IPS-20b (cell line): ENCODE results near the gene KDM5D.

Experiments
- H3K27ac ChIP-seq: one replicate; pipeline ENCODE4 v1.5.1; 2013; ENCODE audit warnings: low read length
- H3K27me3 ChIP-seq: 2 replicates; pipeline ENCODE4 v1.6.1; 2013; ENCODE audit warnings: mild to moderate bottlenecking, low read length, inconsistent platforms; ENCODE audit not compliant: insufficient read depth
- H3K36me3 ChIP-seq: 2 replicates; pipeline ENCODE4 v1.6.1; 2013; ENCODE audit warnings: low read depth, mild to moderate bottlenecking, inconsistent platforms, low read length, moderate library complexity; ENCODE audit not compliant: insufficient read depth
- H3K4me1 ChIP-seq: 2 replicates; pipeline ENCODE4 v1.6.1; 2013; ENCODE audit warnings: mild to moderate bottlenecking, control low read depth, inconsistent platforms, low read length, moderate library complexity; ENCODE audit not compliant: insufficient read depth
- H3K4me3 ChIP-seq: 2 replicates; pipeline ENCODE4 v1.5.1; 2013; ENCODE audit warnings: mild to moderate bottlenecking, low read length, inconsistent platforms
- H3K9ac ChIP-seq: 2 replicates; pipeline ENCODE4 v1.6.1; 2013; ENCODE audit warnings: low read depth, mild to moderate bottlenecking, inconsistent platforms, low read length, moderate library complexity
- H3K9me3 ChIP-seq: 2 replicates; pipeline ENCODE4 v1.6.1; 2013; ENCODE audit warnings: mild to moderate bottlenecking, low read depth, low read length, inconsistent platforms; ENCODE audit not compliant: insufficient read depth

KDM5D gene

GRCh38 chrY:19744381-19745378 lies at the start of gene KDM5D:
Gene KDM5D (minus strand): TSS chrY:19744726. CDS start chrY:19744534, 192 bp downstream.
- H3K4me3 ChIP-seq = peak within 1 kb of the TSS; percentile 82
- H3K9ac ChIP-seq = peak within 1 kb of the TSS; percentile 94
- H3K27ac ChIP-seq = peak within 1 kb of the TSS; percentile 45
- no peaks in the 10 kb centered on the region for H3K4me1 ChIP-seq
- no peaks in the 10 kb centered on the region for H3K9me3 ChIP-seq
- H3K36me3 ChIP-seq = peaks cover 35% of the 10 kb centered on the region
- no peaks in the 10 kb centered on the region for H3K27me3 ChIP-seq

- Histone ChIP-seq H3K27me3 (no peaks in the 10 kb centered on the region), H3K4me1 (no peaks in the 10 kb centered on the region), H3K4me3 (no peak overlapping the region), H3K9me3 (no peaks in the 10 kb centered on the region), H3K27ac (no peak overlapping the region), H3K36me3 (no peaks in the 10 kb centered on the region), H3K9ac (no peak overlapping the region)
These were observed 23.8 kb upstream of the KDM5D start for GRCh38 chrY:19768375-19768774.

GRCh38 chrY:19743331-19743730 lies 1.2 kb downstream of the KDM5D start:
- H3K4me3 ChIP-seq = peak overlapping the region; percentile 82

GRCh38 chrY:19742153-19742552 lies 2.4 kb downstream of the KDM5D start:
- Histone ChIP-seq H3K9ac (no peak overlapping the region), H3K27me3 (no peaks in the 10 kb centered on the region), H3K4me1 (no peaks in the 10 kb centered on the region), H3K9me3 (no peaks in the 10 kb centered on the region), H3K36me3 (peaks cover 56% of the 10 kb centered on the region), H3K27ac (no peak overlapping the region), H3K4me3 (no peak overlapping the region)

More at GRCh38 chrY:19743331-19743730, 1.2 kb downstream of the KDM5D start:
- no peaks in the 10 kb centered on the region for H3K9me3 ChIP-seq
- H3K4me1 ChIP-seq = no peaks in the 10 kb centered on the region
- H3K27ac ChIP-seq = no peak overlapping the region
- H3K27me3 ChIP-seq = no peaks in the 10 kb centered on the region
- peaks cover 47% of the 10 kb centered on the region for H3K36me3 ChIP-seq
- peak overlapping the region; percentile 94; the same call in 1 of the 2 replicates for H3K9ac ChIP-seq

- no peaks in the 10 kb centered on the region for H3K9me3 ChIP-seq
- H3K36me3 ChIP-seq = peaks cover 90% of the 10 kb centered on the region
- H3K9ac ChIP-seq = no peak overlapping the region
- H3K27me3 ChIP-seq = no peaks in the 10 kb centered on the region
- no peak overlapping the region for H3K4me3 ChIP-seq
- no peaks in the 10 kb centered on the region for H3K4me1 ChIP-seq
- no peak overlapping the region for H3K27ac ChIP-seq
These were observed 10.1 kb downstream of the KDM5D start for GRCh38 chrY:19734425-19734824.

- no peak overlapping the region for H3K9ac ChIP-seq
- H3K4me3 ChIP-seq = no peak overlapping the region
- peaks cover 89% of the 10 kb centered on the region for H3K36me3 ChIP-seq
- no peaks in the 10 kb centered on the region for H3K4me1 ChIP-seq
- no peaks in the 10 kb centered on the region for H3K27me3 ChIP-seq
- no peaks in the 10 kb centered on the region for H3K9me3 ChIP-seq
- no peak overlapping the region for H3K27ac ChIP-seq
These were observed 26.6 kb downstream of the KDM5D start for GRCh38 chrY:19717950-19718349.

GRCh38 chrY:19717146-19717545 lies 27.4 kb downstream of the KDM5D start:
- Histone ChIP-seq H3K27me3 (no peaks in the 10 kb centered on the region), H3K9ac (no peak overlapping the region), H3K36me3 (peaks cover 90% of the 10 kb centered on the region), H3K4me3 (no peak overlapping the region), H3K9me3 (no peaks in the 10 kb centered on the region), H3K27ac (no peak overlapping the region), H3K4me1 (no peaks in the 10 kb centered on the region)

- H3K27me3 ChIP-seq = no peaks in the 10 kb centered on the region
- no peaks in the 10 kb centered on the region for H3K4me1 ChIP-seq
- no peaks in the 10 kb centered on the region for H3K9me3 ChIP-seq
- H3K36me3 ChIP-seq = peaks cover 85% of the 10 kb centered on the region
- H3K9ac ChIP-seq = no peak overlapping the region
- no peak overlapping the region for H3K4me3 ChIP-seq
- H3K27ac ChIP-seq = no peak overlapping the region
These were observed 29.3 kb downstream of the KDM5D start for GRCh38 chrY:19715226-19715625.

GRCh38 chrY:19713430-19713829 lies 31.1 kb downstream of the KDM5D start:
- Histone ChIP-seq H3K27ac (no peak overlapping the region), H3K27me3 (no peaks in the 10 kb centered on the region), H3K9me3 (no peaks in the 10 kb centered on the region), H3K9ac (no peak overlapping the region), H3K4me3 (no peak overlapping the region), H3K36me3 (peaks cover 90% of the 10 kb centered on the region), H3K4me1 (no peaks in the 10 kb centered on the region)

GRCh38 chrY:19706273-19706672 lies 38.3 kb downstream of the KDM5D start:
- Histone ChIP-seq H3K27ac (no peak overlapping the region), H3K36me3 (peaks cover 96% of the 10 kb centered on the region), H3K4me1 (no peaks in the 10 kb centered on the region), H3K27me3 (no peaks in the 10 kb centered on the region), H3K9me3 (no peaks in the 10 kb centered on the region), H3K4me3 (no peak overlapping the region), H3K9ac (no peak overlapping the region)

GRCh38 chrY:19698495-19698894 lies 46.0 kb downstream of the KDM5D start:
- Histone ChIP-seq H3K4me1 (no peaks in the 10 kb centered on the region), H3K27ac (no peak overlapping the region), H3K9me3 (peaks cover 4% of the 10 kb centered on the region; the same call in 1 of the 2 replicates), H3K27me3 (no peaks in the 10 kb centered on the region), H3K36me3 (peaks cover 52% of the 10 kb centered on the region), H3K9ac (no peak overlapping the region), H3K4me3 (no peak overlapping the region)

GRCh38 chrY:19680821-19681220 lies 63.7 kb downstream of the KDM5D start:
- Histone ChIP-seq H3K36me3 (no peaks in the 10 kb centered on the region), H3K4me1 (no peaks in the 10 kb centered on the region), H3K9me3 (peaks cover 4% of the 10 kb centered on the region; the same call in 1 of the 2 replicates), H3K27ac (no peak overlapping the region), H3K9ac (no peak overlapping the region), H3K27me3 (no peaks in the 10 kb centered on the region), H3K4me3 (no peak overlapping the region)
